ENCODE measurements around the gene HSD17B13. TPM values are rescaled to one million over a fixed set of nuclear protein-coding genes. Genes with fewer than 3 reads are reported as not detected.

The HSD17B13 gene, protein sequence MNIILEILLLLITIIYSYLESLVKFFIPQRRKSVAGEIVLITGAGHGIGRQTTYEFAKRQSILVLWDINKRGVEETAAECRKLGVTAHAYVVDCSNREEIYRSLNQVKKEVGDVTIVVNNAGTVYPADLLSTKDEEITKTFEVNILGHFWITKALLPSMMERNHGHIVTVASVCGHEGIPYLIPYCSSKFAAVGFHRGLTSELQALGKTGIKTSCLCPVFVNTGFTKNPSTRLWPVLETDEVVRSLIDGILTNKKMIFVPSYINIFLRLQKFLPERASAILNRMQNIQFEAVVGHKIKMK
- total RNA-seq: 0.24 TPM in 1 of 2 replicates, not detected in the other

GRCh38 chr4:87322754-87323153, at the start of gene HSD17B13:
Gene HSD17B13, minus strand, starts transcription at chr4:87322882. Its CDS starts 41 bp downstream, at chr4:87322841.

Other genes with a start within 250 kb of the HSD17B13 start
- gene KLHL8, start 102.3 kb downstream of the HSD17B13 start, total RNA-seq: 4.4 and 12.5 TPM in 2 replicates
- 36.8 and 75.4 TPM in 2 replicates for gene HSD17B11, start 68.3 kb upstream of the HSD17B13 start, total RNA-seq
- 15.1 and 17.5 TPM in 2 replicates for gene NUDT9, start 99.7 kb upstream of the HSD17B13 start, total RNA-seq
- gene SPARCL1, start 206.5 kb upstream of the HSD17B13 start, total RNA-seq: under 0.01 and 1.0 TPM in 2 replicates